ENCODE results near the gene SLC25A26.

Gene SLC25A26, protein sequence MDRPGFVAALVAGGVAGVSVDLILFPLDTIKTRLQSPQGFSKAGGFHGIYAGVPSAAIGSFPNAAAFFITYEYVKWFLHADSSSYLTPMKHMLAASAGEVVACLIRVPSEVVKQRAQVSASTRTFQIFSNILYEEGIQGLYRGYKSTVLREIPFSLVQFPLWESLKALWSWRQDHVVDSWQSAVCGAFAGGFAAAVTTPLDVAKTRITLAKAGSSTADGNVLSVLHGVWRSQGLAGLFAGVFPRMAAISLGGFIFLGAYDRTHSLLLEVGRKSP

DNA sequence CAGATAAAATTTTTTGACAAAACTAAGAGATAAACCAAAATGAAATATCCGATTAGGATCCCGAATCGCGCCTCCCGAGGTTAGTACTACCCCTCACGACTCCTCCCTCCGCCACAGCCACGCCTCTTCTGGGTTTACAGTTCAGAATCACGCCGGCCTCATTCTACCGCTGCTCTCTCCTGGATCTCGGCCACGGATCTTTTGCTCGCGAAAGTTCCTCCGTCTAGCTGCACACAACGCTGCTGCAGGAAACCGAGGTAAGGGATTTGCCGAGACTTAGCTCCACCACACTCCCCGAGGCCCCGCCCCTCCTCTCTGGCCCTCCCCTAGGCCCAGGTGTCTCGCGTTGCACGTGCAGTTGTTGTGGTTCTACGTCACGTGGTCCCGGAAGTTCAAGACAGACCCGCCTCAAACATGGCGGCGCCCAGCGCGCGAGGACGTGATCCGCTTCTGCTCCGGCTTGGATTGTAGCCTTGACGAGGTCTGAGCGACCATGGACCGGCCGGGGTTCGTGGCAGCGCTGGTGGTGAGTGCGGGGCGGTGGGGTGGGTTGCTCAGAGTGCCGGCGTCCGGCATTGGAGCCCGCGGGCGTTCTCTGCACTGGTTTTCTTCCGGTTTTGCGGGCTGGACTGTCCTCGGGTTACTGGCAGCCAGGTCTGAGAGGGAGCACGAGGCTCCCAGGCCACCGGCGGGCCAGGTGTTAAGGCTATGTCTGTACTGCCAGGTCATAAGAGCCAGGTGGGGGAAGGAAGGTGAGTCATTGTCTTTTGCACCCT, at the start of gene SLC25A26:
Gene SLC25A26 (plus strand): TSS at position 400 of the 776 bp plus-strand sequence. CDS start 94 bp downstream, at position 494.
- FAIRE-seq (peak; percentile 51), DNase-seq (ENCODE audit: low spot score) (peak; percentile 87)

DNA sequence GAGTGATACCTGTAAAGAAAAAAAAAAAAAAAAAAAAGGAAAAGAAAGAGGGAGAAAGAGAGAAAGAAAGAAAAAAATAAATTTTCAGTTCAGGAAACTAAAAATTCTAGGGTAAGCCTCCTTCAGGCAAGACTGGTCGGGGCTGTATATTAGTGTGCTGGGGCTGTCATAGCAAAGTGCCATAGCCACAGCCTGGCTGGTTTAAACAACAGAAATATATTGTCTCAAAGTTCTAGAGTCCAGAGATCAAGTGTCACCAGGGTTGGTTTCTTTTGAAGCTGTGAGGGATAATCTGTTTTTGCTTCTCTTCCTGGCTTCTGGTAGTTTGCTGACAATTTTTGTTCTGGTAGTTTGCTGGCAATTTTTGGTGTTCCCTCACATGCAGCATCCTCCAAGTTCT, 48.4 kb upstream of the SLC25A26 start:
- DNase-seq (ENCODE audit: low spot score) = no peak
- FAIRE-seq = no peak

DNA sequence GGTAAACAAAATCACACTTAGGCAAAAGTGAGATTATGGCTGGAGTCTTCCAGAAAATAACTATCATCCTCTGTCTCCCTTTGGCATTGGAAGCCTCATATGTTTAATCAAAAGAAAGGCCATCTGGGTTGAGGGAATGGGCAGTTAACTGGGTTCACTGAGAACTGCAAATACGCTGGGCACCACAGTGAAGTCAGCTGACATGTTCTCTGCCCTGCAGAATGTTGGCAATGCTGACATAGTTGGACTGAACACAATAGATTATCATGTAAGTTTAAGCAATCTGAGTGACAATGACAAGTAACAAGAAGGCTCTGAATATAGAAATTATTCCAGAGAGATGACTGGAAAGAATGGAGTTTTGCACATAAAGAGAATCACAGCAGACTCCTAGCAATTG, 43.8 kb upstream of the SLC25A26 start:
- no peak for FAIRE-seq

DNA sequence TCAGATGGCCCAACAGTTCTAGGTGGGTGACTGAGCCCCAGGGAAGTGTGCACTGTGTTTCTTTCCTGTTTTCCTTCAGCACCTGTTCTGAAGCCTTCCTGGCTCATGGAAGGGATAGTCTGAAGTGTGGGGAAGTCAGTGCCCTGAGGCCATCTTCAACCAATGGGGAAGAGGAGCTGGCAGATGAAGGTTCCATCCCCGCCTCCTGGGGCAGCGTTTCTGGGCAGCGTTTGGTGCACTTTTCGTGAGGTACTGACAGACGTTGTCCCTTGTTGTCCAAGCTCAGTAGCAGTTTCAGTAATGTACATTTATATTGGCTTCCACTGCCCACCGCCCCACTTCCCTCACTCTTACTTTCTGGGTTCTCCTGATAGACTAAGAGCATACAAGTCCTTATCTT, 42.6 kb upstream of the SLC25A26 start:
- no peak for FAIRE-seq

More for the DNA sequence above, 43.8 kb upstream of the SLC25A26 start:
- no peak for DNase-seq (ENCODE audit: low spot score)

DNA sequence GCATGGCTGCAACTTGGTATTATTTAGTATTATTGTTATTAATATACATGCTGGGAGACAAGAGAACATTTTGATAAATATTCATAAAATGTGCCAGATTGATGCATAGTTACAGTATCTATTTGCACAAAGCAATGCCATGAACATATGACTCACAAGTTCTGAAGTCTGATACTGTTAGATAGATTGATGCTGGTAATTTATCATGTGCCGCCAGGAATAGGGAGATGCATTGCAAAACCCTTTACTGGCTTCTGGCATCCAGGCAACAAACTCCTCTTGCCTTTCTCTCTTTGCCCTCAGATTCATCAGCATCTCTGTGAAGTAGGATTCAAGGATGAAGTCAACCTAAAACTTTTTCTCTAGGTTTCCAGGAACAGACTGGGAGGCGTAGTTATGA, 41.0 kb upstream of the SLC25A26 start:
- DNase-seq (ENCODE audit: low spot score) = no peak
- FAIRE-seq = no peak

More for the DNA sequence above, 42.6 kb upstream of the SLC25A26 start:
- DNase-seq (ENCODE audit: low spot score) = no peak

DNA sequence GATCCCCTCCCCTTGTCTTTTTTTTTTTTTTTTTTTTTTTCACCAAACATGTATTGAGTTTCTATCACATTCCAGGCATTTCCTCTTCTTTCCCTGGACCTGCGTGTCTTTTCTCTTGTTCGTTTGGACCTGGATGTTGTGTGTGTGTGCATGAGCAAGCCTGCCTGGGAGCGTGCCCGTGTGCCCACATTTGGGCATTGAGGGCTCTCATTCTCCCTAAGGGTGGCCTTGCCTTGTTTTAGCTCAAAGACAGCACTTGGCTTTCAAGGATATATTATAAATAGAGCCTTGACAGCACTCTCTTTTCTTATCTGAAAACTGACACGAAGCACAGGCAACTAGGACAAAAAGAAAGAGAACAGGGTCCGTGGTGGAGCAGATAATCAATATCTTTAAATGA, 39.0 kb upstream of the SLC25A26 start:
- no peak for FAIRE-seq
- DNase-seq (ENCODE audit: low spot score) = no peak

DNA sequence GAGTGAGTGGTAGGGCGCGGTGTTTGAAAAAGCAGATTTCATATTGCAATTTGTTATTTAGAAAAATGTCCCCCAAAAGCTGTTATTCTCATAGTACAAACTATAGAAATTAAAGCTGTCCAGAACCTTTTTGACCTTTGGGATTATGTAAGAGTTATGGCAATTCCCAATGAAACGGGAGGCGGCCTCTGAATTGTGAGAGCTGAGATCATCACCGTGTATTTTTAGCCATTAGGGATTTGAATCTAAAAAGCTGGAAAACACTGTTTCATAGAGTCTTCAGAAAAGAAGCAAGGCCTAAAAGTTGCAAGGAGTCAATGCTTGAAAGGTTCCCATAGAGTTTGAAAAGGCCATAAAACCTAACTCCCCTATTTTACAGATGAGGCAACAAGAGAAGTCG, 38.6 kb upstream of the SLC25A26 start:
- FAIRE-seq (no peak), DNase-seq (ENCODE audit: low spot score) (no peak)

DNA sequence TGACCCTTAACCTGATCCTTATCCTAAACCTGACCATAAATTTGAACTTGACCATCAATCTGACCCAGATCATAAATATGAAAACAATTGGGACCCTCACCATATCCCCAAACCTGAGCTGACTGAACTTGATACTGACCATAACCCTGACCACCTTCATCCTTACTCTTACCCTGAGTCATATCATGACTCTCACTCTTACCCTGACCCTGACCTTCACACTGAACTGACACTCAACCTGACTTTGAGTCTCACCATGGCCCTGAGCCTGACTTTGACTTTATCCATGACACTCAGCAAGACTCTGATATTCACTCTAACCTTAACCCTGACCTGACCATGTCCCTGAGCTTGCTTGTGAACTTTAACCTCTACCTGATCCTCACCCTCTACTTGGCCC, 34.3 kb upstream of the SLC25A26 start:
- no peak for DNase-seq (ENCODE audit: low spot score)
- no peak for FAIRE-seq

DNA sequence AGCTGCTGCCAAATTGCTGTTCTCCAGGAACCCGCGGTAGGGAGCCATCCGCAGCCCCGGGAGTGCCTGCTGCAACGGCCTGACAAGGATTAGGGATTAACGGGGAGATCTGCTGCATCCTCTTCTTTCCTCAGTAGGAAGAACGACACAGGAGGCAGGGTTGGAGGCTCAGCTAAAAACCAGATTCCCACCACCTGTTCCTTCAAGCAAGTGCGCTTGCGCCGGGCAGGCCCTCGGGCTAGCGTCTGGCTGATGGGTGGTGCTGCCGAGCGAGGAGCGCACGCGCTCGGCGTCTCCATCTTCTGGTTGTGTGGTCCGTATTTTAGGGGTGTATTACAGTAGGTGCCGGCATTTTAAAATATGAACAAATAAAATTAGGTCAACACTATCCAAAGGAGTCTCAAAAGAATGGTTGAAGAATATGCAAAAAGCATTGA, 25.4 kb upstream of the SLC25A26 start:
- FAIRE-seq = no peak

DNA sequence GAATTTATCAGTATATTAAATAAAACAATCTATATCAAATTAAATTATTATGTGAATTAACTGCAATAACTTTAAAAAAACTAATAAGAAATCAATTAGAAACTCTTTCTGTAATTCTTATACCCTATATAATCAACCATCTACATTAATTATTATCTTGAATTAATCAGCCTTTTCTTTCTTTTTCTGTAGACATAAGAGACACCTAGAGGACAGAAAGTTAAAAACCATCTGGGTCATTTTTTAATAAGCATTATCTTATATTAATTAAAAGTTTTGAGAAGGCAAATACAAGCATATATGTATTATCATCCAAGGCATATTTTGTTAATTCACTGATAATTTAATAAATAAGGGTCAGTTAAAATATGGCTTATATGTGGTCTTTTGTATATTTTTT, 24.2 kb upstream of the SLC25A26 start:
- FAIRE-seq = no peak
- no peak for DNase-seq (ENCODE audit: low spot score)

More for the DNA sequence above, 25.4 kb upstream of the SLC25A26 start:
- DNase-seq (ENCODE audit: low spot score) = no peak

DNA sequence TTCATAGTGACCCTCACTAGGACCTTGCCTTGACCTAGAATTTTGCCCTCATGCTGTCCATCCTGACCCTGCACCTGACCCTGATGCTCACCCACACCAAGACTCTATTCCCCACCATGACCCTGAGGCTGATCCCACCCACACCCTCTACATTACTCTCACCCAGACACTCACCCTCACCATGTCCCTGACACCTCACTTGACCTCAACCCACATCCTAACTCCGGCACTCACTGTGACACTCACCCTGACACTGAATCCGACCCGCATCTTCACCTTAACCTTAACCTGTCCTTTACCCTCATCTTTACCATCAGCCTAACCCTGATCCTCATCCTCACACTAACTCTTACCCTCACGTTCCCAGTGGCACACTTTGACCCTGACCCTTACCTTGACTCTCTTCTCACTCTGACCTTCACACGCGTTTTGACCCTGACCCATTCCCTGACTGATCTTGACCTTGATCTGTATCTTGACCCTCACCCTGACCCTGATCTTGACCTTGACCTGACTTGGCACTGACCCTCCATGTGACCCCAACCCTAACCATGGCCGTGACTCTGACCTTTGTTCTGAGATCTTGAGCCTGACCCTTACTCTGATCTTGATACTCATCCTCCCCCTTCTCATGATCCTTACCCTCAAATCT, 22.2 kb upstream of the SLC25A26 start:
- FAIRE-seq (no peak), DNase-seq (ENCODE audit: low spot score) (no peak)

DNA sequence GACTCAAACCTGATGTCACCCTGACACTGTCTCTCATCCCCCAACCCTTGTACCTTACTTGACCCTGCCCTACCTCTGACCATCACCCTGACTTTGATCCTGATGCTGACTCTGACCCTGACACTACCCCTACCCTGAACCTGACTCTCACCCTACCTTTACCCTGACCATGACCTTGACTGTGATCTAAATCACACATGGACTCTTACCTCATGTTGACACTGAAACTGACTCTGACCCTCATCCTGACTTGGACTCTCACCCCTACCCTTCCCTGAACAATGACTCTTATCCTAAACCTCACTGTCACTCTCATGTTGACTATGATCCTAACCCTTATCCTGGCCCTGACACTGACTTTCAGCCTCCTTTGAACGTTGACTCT, 21.7 kb upstream of the SLC25A26 start:
- DNase-seq (ENCODE audit: low spot score) = no peak
- no peak for FAIRE-seq

DNA sequence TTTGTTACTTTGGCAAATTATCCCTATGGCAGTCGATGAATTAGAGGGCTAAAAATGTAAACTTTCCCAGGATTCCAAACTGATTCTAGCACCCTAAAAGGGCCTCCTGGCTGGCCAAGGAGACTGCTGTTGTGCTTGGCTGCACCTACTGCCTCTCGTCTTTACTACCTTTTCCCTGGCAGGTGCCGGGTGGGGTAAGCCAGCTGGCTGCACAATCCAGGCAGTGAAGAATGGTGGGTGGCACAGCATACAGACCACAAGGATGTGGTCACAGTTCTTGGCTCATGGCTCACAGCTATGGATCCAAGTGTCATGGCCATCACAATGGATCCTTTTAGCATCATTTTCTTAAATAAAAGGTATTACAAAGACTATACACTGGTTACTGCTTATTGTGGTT, 20.7 kb upstream of the SLC25A26 start:
- FAIRE-seq (no peak), DNase-seq (ENCODE audit: low spot score) (no peak)

DNA sequence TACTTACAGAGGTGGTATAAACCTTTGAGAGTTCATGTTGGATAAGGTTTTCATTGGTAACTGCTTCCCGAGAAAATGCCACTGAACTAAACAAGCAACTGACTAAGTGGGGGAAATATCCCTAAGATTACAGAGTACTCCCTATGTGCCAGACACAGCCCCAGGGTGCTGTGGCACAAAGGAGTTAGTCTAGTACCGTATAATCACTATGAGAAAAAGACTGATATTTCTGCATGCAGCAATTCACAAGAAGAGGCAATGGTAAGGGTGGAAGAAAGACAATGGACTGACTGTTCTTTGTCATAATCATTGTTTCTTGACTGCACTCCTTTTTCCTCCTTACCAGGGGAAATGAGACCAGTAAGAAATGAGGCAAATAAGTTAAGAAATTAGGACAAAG, 20.0 kb upstream of the SLC25A26 start:
- DNase-seq (ENCODE audit: low spot score) = no peak
- no peak for FAIRE-seq

DNA sequence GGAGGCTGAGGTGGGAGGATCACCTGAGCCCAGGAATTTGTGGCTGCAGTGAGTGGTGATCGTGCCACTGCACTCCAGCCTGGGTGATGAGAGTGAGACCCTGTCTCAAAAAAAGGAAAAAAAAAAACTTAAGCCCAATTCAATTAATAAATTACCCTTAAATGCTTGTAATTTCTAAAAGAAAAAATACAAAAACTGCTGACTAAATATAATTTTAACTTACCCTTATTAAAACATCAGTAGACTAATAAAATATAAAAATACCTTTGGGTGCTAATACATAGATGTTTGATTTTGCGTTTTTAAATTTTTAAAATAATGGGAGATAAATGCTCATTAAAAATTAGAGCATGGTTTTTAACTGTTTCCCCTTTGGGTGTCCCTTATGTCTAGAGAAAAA, 17.5 kb upstream of the SLC25A26 start:
- DNase-seq (ENCODE audit: low spot score) (no peak), FAIRE-seq (no peak)

DNA sequence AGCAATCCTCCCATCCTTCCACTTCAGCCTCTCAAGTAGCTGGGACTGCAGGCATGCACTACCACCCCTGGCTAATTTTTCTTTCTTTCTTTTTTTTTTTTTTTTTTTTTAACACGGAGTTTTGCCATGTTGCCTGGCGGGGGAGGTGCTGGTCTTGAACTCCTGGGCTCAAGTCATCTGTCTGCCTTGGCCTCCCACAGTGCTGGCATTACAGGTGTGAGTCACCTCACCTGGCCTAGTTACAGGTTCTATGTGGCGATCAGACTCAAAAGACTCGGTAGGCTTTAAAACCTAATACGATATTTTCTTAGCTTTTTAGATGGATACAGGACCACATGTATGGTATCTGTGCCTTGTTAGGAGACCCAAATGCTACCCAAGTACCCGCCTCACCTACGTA, 14.0 kb upstream of the SLC25A26 start:
- DNase-seq (ENCODE audit: low spot score) (no peak), FAIRE-seq (no peak)

DNA sequence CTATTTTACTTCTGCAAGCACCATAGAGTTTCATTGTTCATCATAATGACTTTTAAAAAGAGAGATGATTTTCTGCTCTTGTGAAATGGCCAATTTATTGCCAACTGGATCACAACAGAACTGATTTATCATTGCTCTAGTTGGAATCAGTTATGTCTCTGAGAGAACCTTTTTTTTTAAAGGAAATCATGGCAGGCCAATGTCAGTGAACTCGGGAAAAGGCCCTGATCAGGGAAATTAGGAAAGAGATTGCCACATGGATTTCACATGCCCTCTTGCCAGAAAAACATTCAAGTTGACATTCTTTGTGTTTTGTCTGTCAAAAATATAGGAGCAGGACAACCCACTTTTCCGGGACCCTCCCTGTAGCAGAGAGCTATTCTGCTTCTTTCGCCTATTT, 12.6 kb upstream of the SLC25A26 start:
- FAIRE-seq = no peak
- no peak for DNase-seq (ENCODE audit: low spot score)

DNA sequence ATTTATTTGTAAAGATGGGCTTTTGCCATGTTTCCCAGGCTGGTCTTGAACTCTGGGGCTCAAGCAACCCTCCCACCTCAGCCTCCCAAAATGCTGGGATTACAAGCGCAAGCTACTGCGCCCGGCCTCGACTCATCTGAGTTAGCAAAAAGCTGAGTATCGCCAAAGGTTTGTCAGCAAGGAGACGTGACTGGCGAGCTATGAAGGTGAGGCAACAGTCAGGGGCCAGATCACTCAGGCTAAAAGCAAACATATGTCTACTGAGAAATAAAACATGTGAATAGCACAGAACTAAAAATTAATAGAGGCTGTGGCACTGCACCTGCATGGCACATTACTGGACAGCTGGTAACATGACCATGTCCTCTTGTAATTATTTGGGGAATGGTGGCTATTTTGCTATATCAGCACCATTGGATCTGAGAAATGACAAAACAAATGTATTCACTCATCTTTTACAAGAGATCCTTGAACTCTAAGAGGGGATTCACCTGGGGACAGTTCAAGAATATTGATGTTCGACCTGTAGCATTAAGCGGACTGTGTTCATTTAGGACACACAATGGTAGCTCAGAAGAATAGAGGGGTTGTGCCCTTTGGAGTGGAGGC, 10.0 kb upstream of the SLC25A26 start:
- FAIRE-seq (no peak), DNase-seq (ENCODE audit: low spot score) (no peak)

DNA sequence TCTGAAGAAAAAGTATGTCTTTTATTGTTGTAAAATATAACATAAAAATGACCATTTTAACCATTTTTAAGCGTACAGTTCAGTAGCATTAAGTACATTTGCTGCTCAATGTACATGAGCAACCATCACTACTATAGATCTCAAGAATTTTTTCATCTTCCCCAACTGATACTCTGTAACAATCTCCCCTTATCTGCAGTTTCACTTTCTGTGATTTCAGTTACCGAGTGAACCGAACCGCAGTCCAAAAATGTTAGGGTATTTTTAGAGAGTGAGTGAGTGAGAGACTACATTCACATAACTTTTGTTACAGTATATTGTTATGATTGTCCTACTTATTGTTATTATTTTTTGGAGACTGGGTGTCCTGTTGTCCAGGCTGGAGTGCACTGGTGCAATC, 9.0 kb upstream of the SLC25A26 start:
- FAIRE-seq = no peak
- no peak for DNase-seq (ENCODE audit: low spot score)

DNA sequence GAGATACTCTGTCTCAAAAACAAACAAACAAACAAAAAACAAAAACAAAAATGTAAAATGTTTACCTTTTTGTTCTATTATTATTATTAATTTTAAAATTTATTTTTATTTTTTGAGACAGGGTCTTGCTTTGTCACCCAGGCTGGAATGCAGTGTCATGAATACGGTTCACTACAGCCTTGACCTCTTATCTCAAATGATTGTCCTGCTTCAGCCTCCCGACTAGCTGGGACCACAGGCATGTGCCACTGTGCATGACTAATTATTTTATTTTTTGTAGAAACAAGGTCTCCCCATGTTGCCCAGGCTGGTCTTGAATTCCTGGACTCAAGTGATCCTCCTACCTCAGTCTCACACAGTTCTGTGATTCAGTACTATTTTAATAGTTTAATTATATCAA, 5.7 kb upstream of the SLC25A26 start:
- no peak for FAIRE-seq
- DNase-seq (ENCODE audit: low spot score) = no peak

DNA sequence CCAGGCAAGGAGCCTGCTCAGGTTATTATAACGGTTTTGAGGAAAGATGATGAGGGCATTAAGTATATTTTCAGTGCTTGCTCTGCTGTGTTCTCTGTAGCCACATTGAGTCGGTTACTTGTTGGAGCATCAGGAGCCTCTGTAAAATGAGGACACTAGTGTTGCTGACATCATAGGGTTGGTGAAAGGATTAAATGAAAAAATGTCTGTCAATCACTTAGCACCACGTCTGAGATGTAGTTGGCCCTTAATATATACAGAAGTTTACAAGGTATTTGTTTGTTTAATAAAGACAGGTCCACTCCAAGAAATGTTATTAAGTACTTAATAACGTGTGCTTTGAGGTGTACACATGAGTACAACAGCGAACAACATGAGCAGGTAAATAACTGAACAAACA, 735 bp upstream of the SLC25A26 start:
- no peak for DNase-seq (ENCODE audit: low spot score)
- no peak for FAIRE-seq

DNA sequence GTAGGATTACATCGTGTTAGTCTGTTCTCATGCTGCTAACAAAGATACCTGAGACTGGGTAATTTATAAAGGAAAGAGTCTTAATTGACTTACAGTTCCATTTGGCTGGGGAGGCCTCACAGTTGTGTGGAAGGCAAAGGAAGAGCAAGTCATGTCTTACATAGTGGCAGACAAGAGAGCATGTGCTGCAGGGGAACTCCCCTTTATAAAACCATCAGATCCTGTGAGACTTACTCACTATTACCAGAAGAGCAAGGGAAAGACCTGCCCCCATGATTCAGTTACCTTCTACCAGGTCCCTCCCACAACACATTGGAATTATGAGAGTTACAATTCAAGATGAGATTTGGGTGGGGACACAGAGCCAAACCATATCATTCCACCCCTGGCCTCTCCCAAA, 3.4 kb downstream of the SLC25A26 start:
- DNase-seq (ENCODE audit: low spot score) (peak; percentile 6), FAIRE-seq (no peak)
